ENCODE data around the gene AKT1S1. TPM values are rescaled to one million over a fixed set of nuclear protein-coding genes. Genes with fewer than 3 reads are reported as not detected.
A peak's percentile ranks its signal among the peaks of the same experiment; 100 is the strongest.

AKT1S1 gene
- total RNA-seq, 1 experiment from 2014 or later: 64.6 TPM

- peaks cover 98% of the 10 kb centered on the region for H3K36me3 Mint-ChIP-seq (ENCODE audit: insufficient read depth, unreplicated experiment)
- TF ChIP-seq, protein P1, sequence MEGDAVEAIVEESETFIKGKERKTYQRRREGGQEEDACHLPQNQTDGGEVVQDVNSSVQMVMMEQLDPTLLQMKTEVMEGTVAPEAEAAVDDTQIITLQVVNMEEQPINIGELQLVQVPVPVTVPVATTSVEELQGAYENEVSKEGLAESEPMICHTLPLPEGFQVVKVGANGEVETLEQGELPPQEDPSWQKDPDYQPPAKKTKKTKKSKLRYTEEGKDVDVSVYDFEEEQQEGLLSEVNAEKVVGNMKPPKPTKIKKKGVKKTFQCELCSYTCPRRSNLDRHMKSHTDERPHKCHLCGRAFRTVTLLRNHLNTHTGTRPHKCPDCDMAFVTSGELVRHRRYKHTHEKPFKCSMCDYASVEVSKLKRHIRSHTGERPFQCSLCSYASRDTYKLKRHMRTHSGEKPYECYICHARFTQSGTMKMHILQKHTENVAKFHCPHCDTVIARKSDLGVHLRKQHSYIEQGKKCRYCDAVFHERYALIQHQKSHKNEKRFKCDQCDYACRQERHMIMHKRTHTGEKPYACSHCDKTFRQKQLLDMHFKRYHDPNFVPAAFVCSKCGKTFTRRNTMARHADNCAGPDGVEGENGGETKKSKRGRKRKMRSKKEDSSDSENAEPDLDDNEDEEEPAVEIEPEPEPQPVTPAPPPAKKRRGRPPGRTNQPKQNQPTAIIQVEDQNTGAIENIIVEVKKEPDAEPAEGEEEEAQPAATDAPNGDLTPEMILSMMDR (IDR thresholded peaks at IDR 0.05; ENCODE audit: insufficient read depth in 1 of 2, low read depth in 1 of 2, low read length in 1 of 2, severe bottlenecking in 1 of 2, unreplicated experiment in 1 of 2): no peak
- no TSS peak for BruUV-seq (replicated peaks)
These were observed 47.1 kb upstream of the AKT1S1 start for GRCh38 chr19:49924004-49924880.

GRCh38 chr19:49923055-49924003 lies 46.2 kb upstream of the AKT1S1 start:
- TF ChIP-seq, protein P1 (IDR thresholded peaks at IDR 0.05; ENCODE audit: insufficient read depth in 1 of 2, low read depth in 1 of 2, low read length in 1 of 2, severe bottlenecking in 1 of 2, unreplicated experiment in 1 of 2): no peak
- ChIA-PET POLR2A (no interaction called here), CTCF (no interaction called here)
- Mint-ChIP-seq H3K36me3 (ENCODE audit: insufficient read depth, unreplicated experiment) (peaks cover 96% of the 10 kb centered on the region), H3K27ac (ENCODE audit: unreplicated experiment) (peak overlapping the region; percentile 90), H3K4me1 (ENCODE audit: low read depth, unreplicated experiment) (peaks cover 6% of the 10 kb centered on the region), H3K4me3 (ENCODE audit: unreplicated experiment) (no peak overlapping the region), H3K27me3 (ENCODE audit: insufficient read depth, unreplicated experiment) (no peaks in the 10 kb centered on the region), H3K9me3 (ENCODE audit: unreplicated experiment) (no peaks in the 10 kb centered on the region)
- H3K36me3 ChIP-seq (ENCODE audit: control insufficient read depth, insufficient read depth, low read length): peaks cover 9% of the 10 kb centered on the region
- no peaks in the 10 kb centered on the region for H3K27me3 ChIP-seq (replicated peaks; ENCODE audit: control insufficient read depth, insufficient read depth, low read length)
- DNase-seq: no peak
- intact Hi-C loops (cut with micrococcal nuclease; ENCODE audit: unreplicated experiment): no loop called here
- H3K4me1 ChIP-seq: peaks cover 9% of the 10 kb centered on the region
- H3K9me3 ChIP-seq: no peaks in the 10 kb centered on the region
- no peak overlapping the region for H3K4me3 ChIP-seq (ENCODE audit: low read depth, low read length)
- no TSS peak for BruUV-seq (replicated peaks)

More at GRCh38 chr19:49924004-49924880, 47.1 kb upstream of the AKT1S1 start:
- DNase-seq: peak in 1 of 2 experiments; percentile 53
- peaks cover 9% of the 10 kb centered on the region for H3K4me1 ChIP-seq
- ChIA-PET POLR2A (no interaction called here), CTCF (no interaction called here)
- intact Hi-C loops (cut with micrococcal nuclease; ENCODE audit: unreplicated experiment): no loop called here
- no peaks in the 10 kb centered on the region for H3K27me3 ChIP-seq (replicated peaks; ENCODE audit: control insufficient read depth, insufficient read depth, low read length)
- peaks cover 7% of the 10 kb centered on the region for H3K36me3 ChIP-seq (ENCODE audit: control insufficient read depth, insufficient read depth, low read length)
- no peak overlapping the region for H3K4me3 ChIP-seq (ENCODE audit: low read depth, low read length)
- Mint-ChIP-seq H3K27ac (ENCODE audit: unreplicated experiment) (peak overlapping the region; percentile 90), H3K4me3 (ENCODE audit: unreplicated experiment) (no peak overlapping the region), H3K9me3 (ENCODE audit: unreplicated experiment) (no peaks in the 10 kb centered on the region), H3K27me3 (ENCODE audit: insufficient read depth, unreplicated experiment) (no peaks in the 10 kb centered on the region), H3K4me1 (ENCODE audit: low read depth, unreplicated experiment) (peaks cover 6% of the 10 kb centered on the region)
- no peaks in the 10 kb centered on the region for H3K9me3 ChIP-seq
